GM23248 (cell line): ENCODE data around the gene S100B.
"Not testable (repeated sequence)": the region's sequence is repeated elsewhere in the genome, so short reads cannot be mapped to it uniquely, and the experiment has no call there.

Experiments used
- EZH2 ChIP-seq: fragments of 200-600 bp; sonication (generic); IDR thresholded peaks from 2 replicates; pipeline ENCODE4 v1.6.1; 2018; ENCODE audit warnings: antibody characterized with exemption, mild to moderate bottlenecking; ENCODE audit not compliant: insufficient read depth, poor library complexity, severe bottlenecking
- EZH2phosphoT487 ChIP-seq: fragments of 200-600 bp; sonication (generic); IDR thresholded peaks from 2 replicates; pipeline ENCODE4 v1.6.1; 2018; ENCODE audit warnings: antibody characterized with exemption, moderate library complexity, mild to moderate bottlenecking, low read depth; ENCODE audit not compliant: insufficient read depth

- not testable (repeated sequence) for TF ChIP-seq EZH2, EZH2phosphoT487
Observed at GRCh38 chr21:46579394-46579793, 25.5 kb downstream of the S100B start.
